ENCODE data around the gene FOXE1.

FOXE1 gene

GRCh38 chr9:97866300-97866699 lies 13.3 kb downstream of the FOXE1 start:
- DNase-seq (ENCODE audit: low spot score): no peak

DNA sequence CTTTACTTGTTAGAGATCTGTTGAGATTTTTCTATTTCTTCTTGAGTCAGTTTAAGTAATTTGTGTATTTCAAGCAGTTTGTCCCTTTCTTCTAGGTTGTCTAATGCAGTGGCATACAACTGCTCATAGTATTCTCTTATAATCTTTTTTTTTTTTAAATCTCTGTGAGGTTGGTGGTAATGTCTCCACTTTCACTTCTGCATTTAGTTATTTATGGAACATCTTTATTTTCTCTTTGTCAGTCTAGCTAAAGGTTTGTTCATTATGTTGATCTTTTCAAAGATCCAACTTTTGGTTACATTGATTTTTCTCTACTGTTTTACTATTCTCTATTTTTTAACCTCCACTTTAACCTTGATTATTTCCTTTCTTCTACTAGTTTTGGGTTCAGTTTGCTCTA lies 13.8 kb downstream of the FOXE1 start:
- no peak for DNase-seq (ENCODE audit: low spot score)

DNA sequence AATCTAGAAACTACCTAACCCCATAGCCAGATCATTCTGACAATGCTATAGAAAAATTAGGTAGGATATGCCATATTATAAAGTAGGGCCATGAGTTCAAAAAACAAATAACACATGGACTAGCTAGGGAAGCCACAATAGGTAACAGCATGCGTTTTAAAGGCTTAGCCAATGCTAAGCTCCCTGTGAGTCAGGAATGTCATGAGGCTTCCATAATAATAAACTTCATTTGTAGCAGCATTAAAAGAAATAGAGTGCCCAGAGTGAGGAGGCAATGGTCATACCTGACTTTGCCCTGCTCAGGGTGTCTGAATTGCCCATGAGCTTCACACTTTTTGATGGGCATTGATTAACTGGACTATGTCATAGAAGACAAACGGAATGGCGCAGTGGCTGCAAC lies 15.8 kb downstream of the FOXE1 start:
- no peak for DNase-seq (ENCODE audit: low spot score)

- no peak for DNase-seq (ENCODE audit: low spot score)
Observed at GRCh38 chr9:97873425-97873824, 20.4 kb downstream of the FOXE1 start.

- DNase-seq (ENCODE audit: low spot score): no peak
Observed at GRCh38 chr9:97873882-97874281, 20.9 kb downstream of the FOXE1 start.

GRCh38 chr9:97874624-97875023 lies 21.6 kb downstream of the FOXE1 start:
- no peak for DNase-seq (ENCODE audit: low spot score)

DNA sequence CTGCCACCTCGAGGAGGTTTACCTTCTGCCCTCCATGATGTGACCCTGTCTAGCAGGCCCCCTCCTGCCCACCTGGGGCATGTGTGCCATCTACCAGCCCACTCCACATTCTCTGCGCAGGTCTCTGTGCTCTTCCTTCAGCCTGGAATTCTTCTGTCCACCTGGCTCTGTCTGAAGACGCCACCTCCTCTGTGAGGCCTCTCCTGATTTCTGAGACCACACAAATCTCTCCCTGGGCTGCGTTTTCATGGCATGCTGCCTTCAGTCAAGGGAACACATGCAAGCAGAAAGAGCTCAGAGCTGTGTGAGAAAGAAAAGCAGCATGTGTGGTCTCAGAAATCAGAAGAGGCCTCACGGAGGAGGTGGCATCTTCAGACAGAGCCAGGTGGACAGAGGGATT lies 22.1 kb downstream of the FOXE1 start:
- no peak for DNase-seq (ENCODE audit: low spot score)

DNA sequence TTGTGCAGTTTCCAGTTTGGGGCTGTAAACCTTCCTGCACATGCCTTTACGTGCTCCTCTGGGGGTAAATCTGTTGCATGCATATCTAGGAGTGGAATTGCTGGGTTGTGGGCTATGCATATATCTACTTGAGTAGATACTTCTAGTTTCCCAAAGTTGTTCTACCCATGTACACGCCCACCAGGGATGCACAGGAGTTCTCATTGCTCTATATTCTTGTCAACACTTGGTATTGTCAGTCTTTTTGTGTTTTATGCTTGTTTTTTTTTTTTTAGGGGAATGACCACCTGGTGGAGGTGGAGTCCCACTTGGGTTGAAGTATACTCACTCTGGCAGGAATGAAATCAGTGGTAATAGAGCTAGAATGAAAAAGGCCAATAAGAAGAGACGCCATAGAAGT lies 23.0 kb downstream of the FOXE1 start:
- DNase-seq (ENCODE audit: low spot score): no peak

DNA sequence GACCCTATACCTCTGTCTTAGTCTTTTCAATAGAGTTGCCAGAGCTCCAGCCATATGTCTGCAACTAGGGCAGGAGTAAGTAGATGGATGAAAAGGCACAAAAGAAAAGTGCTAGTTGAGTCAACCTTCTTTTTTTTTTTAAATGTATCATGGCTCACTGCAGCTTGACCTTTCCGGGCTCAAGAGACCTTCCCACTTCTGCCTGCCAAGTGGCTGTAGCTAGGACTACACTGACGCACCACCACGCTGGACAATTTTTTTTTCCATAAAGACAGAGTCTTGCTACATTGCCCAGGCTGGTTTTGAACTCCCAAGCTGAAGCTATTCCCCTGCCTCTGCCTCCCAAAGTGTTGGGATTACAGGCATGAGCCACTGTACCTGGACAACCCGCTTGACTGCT lies 27.3 kb downstream of the FOXE1 start:
- no peak for DNase-seq (ENCODE audit: low spot score)

GRCh38 chr9:97889941-97890887 lies 37.2 kb downstream of the FOXE1 start:
- peak; percentile 77 for DNase-seq (ENCODE audit: low spot score)

DNA sequence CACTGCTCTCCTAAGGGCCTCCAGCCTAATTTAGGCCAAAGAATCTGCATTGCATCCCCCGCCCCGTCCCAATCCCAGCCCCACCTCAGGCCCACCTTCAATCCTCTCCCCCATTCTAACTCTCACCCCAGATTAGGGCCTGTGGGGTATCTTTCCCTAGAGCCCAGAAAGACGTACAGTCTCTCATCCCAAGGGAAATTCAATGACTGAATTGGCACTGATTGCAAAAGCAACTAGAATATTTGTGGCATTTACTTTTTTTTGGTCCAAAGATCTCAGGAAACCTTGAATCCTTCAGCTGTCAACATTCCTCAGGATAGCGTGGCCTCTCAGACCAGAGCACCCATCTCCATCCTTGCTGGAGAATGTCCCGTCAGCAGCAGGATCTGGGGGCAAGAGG lies 38.7 kb downstream of the FOXE1 start:
- no peak for DNase-seq (ENCODE audit: low spot score)

DNA sequence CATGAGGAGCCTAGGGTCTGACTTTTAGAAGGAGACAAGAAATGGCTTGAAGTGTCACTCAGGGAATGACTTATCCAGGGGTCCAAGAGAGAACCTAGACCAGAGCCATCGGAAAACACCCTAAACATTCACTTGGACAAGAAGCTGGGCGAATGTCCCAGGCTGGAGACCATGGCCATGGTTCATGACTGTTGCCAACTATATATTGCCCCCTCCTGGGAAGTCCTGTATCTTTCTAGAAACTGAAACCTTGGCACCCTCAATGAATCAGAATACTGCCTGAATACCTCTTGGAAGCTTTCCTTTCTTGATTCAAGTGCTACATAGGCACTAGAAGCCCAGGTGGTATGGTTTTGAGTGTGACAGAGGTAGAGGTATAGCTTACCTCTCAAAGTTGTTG lies 39.4 kb downstream of the FOXE1 start:
- DNase-seq (ENCODE audit: low spot score): no peak

- DNase-seq (ENCODE audit: low spot score): no peak
Observed at GRCh38 chr9:97895211-97895610, 42.2 kb downstream of the FOXE1 start.

- DNase-seq (ENCODE audit: low spot score): peak; percentile 63
Observed at GRCh38 chr9:97895695-97896332, 42.8 kb downstream of the FOXE1 start.

- DNase-seq (ENCODE audit: low spot score): no peak
Observed at GRCh38 chr9:97900103-97900737, 47.2 kb downstream of the FOXE1 start.

- DNase-seq (ENCODE audit: low spot score): peak; percentile 72
Observed at GRCh38 chr9:97900738-97901565, 47.9 kb downstream of the FOXE1 start.

DNA sequence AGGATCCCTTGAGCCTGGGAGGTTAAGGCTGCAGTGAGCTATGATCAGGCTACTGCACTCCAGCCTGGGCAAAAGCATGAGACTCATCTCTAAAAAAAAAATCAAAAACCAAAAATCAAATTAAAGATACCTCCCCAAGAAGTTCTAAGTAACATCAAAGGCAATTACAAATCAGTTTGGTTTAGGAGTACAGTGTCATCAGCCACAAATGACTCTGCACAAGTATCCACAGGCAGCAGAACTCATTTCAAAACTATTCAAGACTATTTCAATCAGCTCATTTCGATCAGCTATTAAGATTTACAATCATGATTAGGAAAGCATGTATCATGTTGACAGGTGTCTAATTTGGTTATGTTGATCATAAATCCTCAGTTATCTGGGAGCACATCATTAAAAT lies 50.2 kb downstream of the FOXE1 start:
- no peak for DNase-seq (ENCODE audit: low spot score)

GRCh38 chr9:97904725-97905124 lies 51.7 kb downstream of the FOXE1 start:
- no peak for DNase-seq (ENCODE audit: low spot score)

GRCh38 chr9:97905228-97905627 lies 52.2 kb downstream of the FOXE1 start:
- no peak for DNase-seq (ENCODE audit: low spot score)

Measured in iPS-NIHi11 (cell line).